GM04504 (cell line): Measurements from ENCODE around the gene EPB41L1.

Experiments
- DNase-seq: peaks from one replicate; pipeline ENCODE4 v3.0.0-alpha.2; 2012; ENCODE audit warnings: low read depth

EPB41L1 gene

DNA sequence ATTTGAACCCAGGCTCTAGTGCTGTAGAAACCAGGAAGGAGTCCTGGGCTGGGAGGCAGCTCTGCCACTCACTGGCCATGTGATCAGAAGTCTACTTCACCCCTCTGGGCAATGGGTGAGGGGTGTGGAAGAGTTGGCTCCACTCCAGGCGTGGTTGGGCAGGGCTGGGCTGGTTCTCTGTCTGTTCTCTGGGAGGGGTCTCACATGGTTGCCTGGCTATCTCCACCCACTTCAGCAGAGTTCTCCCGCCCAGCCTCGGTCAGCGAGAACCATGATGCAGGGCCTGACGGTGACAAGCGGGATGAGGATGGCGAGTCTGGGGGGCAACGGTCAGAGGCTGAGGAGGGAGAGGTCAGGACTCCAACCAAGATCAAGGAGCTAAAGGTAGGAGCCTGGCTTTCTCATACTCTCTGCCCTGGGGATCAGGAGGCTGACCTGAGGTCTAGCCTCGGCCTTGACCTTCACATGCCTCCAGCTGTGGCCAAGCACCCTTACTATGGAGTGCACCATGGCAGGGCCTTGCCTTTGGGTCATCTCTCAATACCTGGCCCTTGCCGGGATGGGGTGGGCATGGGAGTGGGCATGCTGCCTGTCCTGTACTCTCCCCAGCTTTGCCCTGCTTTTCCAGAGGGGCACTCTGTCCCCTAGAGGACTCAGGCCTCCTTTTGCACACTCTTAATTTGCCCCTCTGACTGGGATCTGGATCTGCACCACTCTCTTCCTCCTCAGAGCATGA is 39.6 kb downstream of the EPB41L1 start:
- no peak for DNase-seq

DNA sequence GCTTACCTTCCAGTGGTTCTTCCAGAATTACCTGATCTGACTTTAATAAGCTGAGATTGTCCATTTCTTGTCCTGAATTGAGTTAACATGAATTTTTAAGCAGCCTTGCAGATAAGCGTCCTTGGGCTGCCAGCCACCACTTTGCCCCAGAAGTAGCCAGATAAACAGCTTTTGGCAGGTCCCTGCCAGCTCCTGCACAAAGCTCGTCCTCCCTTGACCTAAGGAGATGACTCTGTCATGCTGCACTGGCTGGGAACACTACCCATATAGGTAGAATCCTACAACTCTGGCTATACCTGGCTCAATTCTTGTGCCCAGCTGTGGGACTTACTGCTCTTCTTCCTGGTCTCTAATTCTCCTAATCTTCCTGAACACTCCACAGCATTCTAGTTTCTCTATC is 42.1 kb downstream of the EPB41L1 start:
- DNase-seq = no peak

DNA sequence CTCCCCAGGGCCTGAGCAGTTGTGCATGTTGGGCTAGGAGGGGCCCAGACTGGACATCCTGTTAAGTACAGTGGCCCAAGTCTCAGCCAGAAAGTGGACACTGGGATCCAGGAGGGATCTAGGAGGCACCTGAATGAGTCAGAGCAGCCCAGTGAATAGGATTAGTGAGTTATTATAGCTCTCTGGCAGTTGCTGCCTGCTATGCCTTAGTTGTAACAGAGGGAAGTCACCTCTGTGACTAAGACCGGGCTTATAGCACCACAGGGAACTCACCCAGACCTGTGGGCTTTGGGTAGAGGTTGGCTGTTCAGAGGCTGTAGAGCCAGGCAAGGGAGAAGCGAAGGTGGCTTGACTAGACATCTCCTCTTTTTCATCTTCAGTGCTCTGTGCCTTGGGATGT is 42.7 kb downstream of the EPB41L1 start:
- no peak for DNase-seq

DNA sequence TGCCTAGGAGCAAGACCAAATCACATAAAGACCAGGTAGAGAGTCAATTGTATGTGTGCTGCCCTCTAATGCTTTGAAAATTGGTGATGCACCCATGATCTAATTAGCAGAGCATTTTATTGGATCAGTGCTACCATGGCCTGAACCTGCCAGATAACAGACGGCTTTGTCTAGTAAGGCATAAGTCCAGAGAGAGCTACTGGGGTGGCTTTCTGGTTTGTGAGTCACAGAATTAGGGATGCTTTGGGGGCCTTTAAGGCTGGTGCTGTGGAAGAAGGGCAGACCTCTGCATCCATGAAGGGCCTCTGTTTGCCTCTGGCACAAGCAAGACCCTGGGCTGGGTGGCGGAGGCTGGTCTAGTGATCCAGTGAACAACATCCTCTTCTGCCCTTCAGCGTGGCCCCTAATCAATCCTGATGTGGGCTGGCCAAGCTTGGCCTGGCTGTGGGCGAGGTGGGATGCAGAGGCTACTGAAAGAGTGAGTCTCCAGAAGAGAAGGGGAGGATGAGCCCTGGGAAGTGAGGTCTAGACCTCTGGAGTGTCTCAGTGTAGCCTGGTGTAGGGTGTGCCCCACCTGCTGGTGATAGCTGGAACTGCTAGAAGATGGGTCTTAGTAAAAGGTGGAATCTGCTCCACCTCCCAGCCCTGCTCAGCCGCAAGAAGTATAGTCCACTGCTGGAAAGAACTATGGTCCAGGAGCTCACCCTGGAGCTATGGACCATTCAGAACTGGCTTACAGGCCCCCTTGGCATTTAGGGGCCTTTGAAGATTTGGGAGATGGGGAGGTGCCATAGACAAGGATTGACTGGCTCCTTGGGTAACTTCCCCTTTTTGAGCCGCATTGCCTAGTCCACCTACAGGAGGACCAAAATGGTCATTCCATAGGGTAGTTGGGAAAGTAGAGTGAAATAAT is 45.1 kb downstream of the EPB41L1 start:
- peak; percentile 50 for DNase-seq

DNA sequence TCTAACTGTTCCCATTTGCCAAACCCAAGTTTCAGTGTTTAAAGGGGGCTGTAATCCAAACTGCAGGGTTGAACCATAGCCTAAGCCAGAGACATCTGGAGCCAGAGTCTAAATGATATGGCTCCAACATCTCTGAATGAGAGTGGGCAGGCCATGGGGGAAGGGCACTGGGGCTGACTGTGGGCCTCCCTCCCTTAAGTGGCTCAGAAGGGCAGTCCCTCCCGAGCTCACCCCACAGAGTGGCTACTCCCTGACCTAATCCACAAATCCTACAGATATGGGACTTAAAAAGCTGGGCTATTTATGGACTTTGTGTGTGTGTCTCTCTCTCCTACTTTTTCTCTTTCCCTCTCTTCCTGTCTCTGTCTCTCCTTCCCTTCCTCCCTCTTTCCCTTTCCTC is 45.9 kb downstream of the EPB41L1 start:
- DNase-seq = no peak

DNA sequence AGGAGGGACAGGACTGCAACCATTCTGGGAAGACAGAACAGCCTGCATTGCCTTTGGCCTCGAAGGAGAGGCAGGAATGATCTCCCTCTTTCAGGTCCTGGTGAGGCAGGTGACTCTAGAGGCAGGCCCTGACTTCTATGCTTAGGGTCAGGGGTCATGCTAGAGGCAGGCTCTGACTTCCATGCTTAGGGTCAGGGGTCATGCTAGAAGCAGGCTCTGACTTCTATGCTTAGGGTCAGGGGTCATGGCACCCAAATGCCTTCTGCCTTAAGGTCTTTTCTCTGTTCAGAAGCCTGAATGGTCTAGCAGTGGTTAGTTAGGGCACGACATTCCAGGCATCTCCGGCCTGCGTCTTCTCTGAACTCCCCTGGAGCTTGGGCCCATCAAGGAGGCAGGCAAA is 46.7 kb downstream of the EPB41L1 start:
- DNase-seq = no peak

DNA sequence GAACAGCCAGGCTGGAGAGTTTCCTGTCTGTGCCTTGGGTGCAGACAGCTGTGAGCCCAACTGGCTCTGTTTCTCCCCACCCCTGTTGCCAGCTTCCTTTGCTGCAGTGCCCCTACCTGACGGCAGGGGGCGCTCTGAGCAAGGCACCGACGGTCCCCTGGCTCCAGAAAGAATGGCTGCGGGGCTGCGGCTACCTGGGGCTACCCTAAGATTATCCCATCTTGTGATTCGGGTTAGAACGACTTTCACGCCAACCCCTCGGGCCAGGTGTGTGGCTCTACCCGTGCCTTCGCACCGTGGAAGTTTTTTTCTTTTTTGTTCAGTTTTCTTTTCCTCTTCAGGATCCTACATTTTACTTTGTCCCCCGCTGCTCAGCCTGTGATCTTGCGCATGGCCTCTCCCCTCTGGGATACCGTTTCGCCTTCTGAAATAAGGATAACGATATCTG is 48.4 kb downstream of the EPB41L1 start:
- peak; percentile 9 for DNase-seq

DNA sequence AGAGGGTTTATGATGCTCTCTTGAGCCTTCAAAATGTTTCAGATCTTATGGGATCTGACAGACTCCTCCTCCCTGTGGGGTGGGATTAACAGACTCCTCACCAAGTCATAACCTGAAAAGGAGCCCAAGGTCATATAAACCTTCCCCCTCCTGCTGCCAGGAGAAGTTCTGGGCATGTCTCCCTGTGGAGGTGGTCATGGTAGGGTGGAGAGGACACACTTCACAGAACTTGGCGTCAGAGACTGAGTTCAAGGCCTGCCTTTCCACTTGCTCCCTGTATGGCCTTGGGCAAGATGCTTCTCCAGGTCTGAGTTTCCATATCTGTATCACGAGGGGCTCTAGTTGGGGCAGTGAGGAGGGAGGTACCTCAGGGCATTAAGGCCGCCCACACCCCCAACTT is 49.3 kb downstream of the EPB41L1 start:
- DNase-seq = no peak

DNA sequence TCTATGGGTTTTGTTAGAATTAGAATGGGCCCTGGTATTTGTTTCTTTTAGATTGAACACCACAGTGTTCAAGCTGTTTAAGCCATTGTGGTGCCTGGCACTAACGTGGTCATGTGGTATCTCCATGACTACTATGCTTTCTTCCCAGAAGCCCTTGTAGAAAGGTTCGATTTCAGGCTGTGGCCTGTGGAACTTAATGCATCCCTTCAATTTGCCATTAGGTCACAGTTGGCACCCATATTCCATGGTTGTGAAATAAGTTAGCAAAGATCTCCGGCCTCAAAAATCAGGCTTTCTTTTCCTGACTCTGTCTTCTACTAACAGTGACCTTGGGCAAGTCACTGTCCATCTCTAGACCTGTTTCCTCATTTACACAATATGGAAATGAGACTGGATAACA is 50.5 kb downstream of the EPB41L1 start:
- no peak for DNase-seq

DNA sequence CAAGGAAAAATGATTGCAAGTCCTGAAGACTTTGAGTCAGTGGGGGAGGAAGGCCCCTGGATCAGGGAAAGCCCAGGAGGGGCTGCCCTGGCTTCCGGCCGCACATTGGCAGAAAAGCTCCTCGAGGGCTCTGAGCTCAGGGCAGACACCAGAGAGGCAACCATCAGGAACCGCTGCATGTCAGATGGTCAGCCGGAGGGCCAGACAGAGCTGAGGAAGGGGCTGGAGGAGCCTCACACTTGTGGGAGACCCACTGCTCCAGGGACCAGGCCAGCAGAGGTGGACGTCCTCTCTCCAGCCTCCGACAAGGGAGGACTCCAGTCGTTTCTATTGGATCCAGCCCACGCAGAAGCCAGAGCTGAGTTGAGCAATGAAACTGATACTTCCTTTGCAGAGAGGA is 51.5 kb downstream of the EPB41L1 start:
- DNase-seq = no peak

DNA sequence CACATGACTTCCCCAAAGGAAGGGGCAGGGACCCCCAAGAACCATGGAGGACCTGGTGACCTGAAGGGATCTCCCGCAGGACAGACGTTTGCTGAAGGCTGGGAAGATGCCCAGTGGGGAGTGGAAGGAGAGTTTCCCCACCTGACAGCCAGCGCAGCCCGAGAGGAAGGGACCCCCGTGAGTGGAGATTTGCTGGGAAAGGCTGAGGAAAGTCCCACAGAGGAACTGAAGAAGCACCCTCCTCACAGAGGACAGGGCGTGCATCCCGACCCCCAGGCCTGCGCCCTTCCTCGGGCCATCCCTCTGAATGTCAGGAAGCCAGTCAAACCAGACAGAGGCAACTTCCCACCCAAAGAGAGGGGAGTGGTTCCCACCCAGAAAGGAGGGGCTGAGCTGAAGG is 52.1 kb downstream of the EPB41L1 start:
- DNase-seq = no peak

DNA sequence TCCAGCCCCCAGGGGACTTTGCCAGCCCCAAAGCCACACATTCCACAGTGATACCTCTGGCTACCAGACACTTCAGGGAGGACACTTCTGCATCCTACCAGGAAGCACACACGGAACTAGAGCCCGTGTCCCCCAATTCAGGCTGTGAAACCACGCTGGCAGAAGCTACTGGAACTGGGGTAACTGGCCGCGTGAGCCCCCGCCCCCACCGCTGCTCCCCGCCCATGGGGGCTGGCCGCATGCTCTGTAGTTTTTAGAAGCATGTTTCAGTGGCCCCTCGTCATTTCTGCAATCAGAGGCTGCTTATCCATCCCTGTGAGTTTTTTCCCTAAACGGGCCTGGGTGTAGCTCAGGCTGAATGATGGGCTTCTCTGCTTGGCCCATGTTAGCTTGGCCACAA is 53.1 kb downstream of the EPB41L1 start:
- DNase-seq = no peak

DNA sequence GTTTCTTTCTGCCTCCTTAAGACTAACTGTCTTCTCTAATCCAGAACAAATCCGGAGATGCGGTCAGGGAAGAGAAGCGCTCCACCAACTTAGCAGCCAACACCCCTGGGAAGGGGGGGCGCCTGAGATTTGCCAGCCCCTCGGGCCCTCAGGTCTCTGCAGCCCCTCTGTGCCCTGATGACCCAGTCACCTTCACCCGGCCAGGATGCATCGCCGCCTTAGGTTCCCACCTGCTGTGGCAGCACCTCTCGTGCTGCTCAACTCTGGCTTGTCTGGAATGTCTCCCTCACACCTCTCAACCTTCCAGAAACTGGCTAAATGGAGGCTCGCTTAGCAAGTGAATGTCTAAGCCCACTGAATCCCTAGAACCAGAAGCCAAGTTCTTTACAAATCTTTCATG is 53.7 kb downstream of the EPB41L1 start:
- DNase-seq = no peak

DNA sequence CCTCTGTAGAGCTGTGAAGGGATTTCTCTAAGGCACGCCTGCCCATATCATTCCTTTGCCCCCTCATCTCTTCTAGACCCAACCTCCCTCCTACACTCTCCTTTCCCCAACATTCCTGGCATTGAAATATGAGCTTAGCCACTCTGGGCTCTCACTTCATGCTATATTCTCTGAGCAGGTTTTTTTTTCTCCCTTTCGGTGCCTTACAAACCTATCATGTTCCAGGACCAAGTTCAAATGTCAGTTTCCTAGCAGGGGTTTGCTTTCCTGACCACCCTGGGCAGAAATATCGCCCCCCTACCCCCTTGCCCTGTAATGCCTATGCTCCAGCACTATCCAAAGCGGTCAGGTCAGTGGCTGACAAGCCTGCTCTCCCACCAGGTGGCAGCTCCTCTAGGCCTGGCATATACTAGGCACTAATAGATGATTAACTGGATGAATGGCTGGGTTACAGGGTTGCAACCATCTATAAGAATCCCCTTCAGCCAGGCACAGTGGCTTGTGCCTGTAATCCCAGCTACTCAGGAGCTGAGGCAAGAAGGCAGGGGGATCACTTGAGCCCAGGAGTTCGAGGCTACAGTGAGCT is 56.0 kb downstream of the EPB41L1 start:
- DNase-seq = no peak

DNA sequence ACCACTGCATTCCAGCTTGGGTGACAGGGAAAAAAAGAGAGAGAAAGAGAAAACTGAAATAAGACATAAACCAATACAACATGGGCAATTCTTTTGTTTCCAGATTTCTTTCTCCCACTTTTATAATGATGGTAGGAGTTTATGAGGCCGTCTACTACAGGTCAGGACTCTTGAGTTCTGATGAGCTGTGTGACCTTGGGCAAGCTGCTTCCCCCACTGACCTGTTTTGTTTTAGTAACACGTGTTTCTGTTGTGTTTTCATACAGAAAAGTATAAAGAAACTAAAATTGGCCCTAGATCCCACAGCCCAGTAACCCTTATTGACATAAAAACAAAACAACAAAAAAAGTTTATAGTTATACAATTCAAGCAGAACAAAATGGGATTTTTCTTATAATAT is 58.8 kb downstream of the EPB41L1 start:
- no peak for DNase-seq

DNA sequence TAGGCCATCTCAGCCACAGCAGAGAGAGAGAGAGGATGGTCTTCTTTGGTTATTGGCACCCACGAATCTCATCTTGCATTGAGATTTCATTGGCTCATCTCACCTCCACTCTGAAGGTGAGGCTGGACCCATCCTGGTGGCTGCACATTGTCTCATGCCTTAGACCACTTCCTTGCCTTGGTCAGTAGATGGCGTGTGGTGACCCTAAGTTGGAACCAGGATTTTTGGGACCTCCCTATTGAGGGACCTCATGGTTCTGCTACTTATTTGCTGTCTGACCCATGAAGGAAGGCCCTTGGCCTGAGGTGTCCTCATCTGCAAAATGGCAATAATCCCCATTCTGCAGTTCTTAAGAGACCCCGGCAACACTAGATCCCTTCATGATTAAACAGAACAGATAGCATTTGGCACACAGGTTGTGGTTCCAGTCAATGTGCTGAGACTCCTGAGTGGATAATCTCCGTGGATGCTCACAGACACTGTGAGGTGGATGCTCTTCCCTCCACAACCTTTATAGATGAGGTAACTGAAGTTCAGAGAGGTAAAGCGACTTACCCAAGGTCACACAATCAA is 60.2 kb downstream of the EPB41L1 start:
- DNase-seq = no peak

DNA sequence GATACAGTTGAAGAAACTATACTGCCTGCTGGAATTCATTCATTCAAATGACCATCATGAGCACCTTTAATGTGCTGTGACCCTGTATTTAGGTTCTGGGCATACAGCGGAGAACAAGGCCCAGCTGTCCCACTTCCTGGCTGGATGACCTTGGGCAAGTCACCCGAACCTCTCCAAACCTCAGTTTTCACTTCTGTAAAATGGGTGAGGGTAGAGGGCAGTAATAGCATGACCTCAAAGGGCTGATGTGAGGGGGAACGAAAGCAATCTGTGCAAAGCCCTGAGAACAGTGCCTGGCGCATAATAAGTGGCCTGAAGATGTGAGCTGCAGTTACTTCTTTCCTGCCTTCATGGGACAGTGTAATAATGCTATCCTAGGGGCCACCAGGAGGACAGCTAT is 61.2 kb downstream of the EPB41L1 start:
- no peak for DNase-seq

DNA sequence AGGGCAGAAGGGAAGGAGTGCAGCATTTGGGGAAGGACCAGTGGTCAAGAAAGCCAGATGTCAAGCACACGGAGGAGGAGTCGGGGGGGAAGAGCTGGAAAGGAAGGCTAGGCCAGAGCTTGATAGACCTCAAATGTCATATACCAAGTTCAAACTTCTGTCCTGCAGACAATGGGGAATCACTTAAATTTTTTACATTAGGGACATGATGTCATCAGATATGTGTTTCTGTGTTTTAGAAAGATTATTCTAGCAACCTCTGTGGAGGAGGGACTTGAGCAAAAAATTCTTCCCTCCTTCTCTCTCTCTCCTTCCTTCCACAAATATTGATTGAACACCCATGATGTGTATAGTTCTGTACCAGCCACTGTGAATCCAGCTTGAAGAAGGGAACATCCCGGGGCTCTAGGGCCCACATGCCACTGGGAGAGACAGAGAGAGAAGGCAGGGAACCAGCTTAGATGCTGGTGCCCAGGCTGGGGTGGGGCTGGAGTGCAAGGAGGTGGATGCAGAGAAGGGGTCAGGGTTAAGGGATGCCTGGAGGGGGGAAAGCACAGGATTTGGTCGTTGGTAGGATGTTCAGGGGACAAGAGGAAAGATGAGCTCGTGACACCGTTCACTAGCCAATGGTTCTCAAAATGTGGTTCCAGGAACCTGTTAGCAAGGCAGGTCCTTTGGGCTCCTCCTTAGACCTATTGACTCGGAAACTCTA is 61.9 kb downstream of the EPB41L1 start:
- DNase-seq = no peak

DNA sequence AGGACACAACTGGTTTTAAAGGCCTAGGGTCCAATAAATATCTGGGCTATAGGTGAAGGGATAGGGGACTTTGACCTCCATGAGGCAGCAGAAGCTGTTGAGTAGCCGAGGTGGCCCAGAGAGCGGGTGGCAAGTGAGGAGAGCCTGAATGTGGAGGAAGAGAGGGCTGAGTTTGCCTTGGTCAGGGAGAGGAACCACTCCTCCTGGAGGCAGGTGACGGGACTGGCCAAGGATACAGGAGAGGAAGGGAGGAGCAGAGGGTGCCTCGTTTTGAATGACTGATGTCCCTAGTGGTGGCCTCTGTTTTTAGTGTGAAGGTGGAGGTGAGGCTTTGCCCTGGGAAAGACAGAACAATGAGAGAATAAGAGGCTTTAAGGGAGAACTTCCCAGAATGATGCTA is 62.7 kb downstream of the EPB41L1 start:
- DNase-seq = no peak

DNA sequence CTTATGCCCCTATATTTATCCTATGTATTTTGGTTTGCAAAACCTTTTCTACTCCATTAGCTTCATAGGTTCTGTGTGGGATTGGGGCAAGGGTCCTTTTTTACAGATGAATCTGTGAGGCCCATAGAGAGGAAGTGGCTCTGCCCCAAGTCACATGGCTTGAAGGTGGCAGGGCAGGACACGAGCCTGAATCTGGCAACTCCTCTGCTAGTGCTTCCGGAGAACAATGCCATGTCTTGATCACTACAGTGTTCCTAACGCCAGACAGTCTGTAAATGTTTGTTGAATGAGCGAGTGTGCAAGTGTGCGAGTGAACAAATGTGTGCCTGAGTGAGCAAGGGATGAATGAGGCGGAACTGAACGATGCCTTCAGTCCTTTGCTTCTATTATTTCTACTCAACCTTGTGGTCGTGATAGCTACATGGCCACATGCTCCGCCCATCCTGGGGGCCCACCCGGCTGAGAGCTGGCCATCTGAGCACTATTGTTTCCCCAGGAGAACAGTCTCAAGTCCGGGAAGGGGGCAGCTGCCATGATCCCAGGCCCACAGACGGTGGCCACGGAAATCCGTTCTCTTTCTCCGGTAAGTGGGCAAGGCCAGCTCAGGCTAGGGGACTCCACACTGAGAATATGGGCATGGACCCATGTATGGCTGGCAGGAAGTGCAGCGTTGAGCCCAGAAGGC is 64.0 kb downstream of the EPB41L1 start:
- DNase-seq = no peak

DNA sequence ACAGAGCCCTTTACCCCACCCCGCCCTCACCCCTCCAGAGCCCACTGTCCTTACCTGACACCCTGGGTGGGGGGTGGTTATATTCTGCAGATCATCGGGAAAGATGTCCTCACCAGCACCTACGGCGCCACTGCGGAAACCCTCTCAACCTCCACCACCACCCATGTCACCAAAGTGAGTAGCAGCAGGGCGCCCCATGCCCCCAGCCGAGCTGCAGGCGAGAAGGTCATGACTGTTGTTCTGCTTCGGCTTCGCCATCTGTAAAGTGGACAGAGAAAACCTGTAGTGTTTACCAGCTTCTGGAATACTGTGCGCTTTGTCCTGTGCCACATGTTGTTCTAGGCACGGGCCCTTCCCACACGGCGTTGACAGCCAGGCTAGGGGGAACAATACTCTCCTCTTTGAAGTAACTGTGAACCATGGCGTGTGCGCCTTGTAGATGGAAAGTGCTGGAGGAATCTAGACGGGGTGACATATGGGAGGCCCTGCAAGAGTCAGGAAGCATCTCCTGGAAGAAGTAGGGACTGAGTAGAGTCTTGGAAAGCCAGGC is 65.2 kb downstream of the EPB41L1 start:
- DNase-seq = no peak
